Prostate gland (tissue), 2 donors: ENCODE measurements around the gene GPX3. TPM values are rescaled to one million over a fixed set of nuclear protein-coding genes. Genes with fewer than 3 reads are reported as not detected.

ENCODE experiments used
- DNase-seq: peaks from one replicate; pipeline ENCODE4 v3.0.0-alpha.2; 2019; ENCODE audit warnings: low spot score
- H3K27ac ChIP-seq, 2 donors: fragments of 200-600 bp; sonication (generic); 2 replicates each; pipeline ENCODE4 v1.5.1; 2017 to 2019
- H3K27me3 ChIP-seq: fragments of 200-600 bp; sonication (generic); replicated peaks from 2 replicates; pipeline ENCODE4 v1.5.1; 2019; ENCODE audit not compliant: insufficient read depth
- H3K36me3 ChIP-seq, 2 donors: fragments of 200-600 bp; sonication (generic); 1 replicate in 1 of 2; 2 replicates in 1 of 2; pipeline versions ENCODE4 v1.5.1 to v1.8.1; 2017 to 2019
- H3K4me1 ChIP-seq: fragments of 200-600 bp; sonication (generic); replicated peaks from 2 replicates; pipeline ENCODE4 v1.5.1; 2019
- H3K4me3 ChIP-seq, 2 donors: fragments of 200-600 bp; sonication (generic); 2 replicates each; pipeline ENCODE4 v1.5.1; 2017 to 2019
- H3K9me3 ChIP-seq: fragments of 200-600 bp; sonication (generic); 2 replicates; pipeline ENCODE4 v1.5.1; 2017
- POLR2A ChIP-seq: fragments of 450-650 bp; IDR thresholded peaks from one replicate; pipeline ENCODE4 v1.6.1; 2016; ENCODE audit warnings: antibody characterized with exemption, mild to moderate bottlenecking
- POLR2AphosphoS5 ChIP-seq: sonication (generic); formaldehyde crosslinking; IDR thresholded peaks from one replicate; pipeline ENCODE4 v1.6.1; 2017; ENCODE audit warnings: antibody characterized with exemption
- WGBS: methylation state at CpG from one replicate; pipeline ENCODE4 v1.1.5; 2018; 5-methylcytosine and 5-hydroxymethylcytosine counted together
- intact Hi-C: fragments of 100-400 bp; cut with DNase I; formaldehyde crosslinking; loops from one replicate; pipeline ENCODE4 v1.14.2; 2022
- total RNA-seq, 2 donors: library from RNA; depleted of rRNA; stranded (reverse); fragments of >200 nt; gene quantifications; one replicate each; pipeline ENCODE4 v1.1.0, GENCODE V29; 2016
- TF ChIP-seq, protein P1 (sequence below), 4 experiments: fragments of 200-600 bp in 2 of 4; fragments of 450-650 bp in 2 of 4; sonication (generic) in 2 of 4; IDR thresholded peaks; 1 replicate in 3 of 4; 2 replicates in 1 of 4; pipeline ENCODE4 v1.5.1; 2016 to 2019; ENCODE audit warnings: antibody characterized with exemption in 4 of 4, mild to moderate bottlenecking in 2 of 4, moderate library complexity in 2 of 4

The GPX3 gene
- total RNA-seq, 2 donors from 2014 or later = 195 to 270 TPM

DNA sequence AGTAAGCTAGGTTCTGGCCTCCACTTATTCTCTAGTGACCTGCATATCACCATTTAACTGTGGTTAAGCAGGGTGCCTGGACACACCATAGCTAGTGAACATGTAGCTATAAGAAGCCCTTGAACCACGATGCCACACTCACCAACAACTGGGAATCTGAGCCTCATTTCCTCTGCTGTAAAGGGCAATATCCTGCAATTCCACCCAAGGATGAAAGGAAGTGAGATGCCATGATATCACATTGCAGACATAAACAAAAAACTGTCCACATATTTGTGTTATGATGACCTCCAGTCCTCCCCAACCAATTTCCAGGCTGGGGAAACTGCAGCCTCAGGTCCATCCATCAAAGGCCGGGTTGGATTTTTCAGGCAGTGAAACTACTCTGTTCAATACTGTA is 50.1 kb downstream of the GPX3 start:
- 79% methylated on average over 2 of the region's 2 CpGs for WGBS
- no peak for DNase-seq
- no peaks in the 10 kb centered on the region for H3K27me3 ChIP-seq
- TF ChIP-seq POLR2A (no peak), POLR2AphosphoS5 (no peak)
- TF ChIP-seq, protein P1, sequence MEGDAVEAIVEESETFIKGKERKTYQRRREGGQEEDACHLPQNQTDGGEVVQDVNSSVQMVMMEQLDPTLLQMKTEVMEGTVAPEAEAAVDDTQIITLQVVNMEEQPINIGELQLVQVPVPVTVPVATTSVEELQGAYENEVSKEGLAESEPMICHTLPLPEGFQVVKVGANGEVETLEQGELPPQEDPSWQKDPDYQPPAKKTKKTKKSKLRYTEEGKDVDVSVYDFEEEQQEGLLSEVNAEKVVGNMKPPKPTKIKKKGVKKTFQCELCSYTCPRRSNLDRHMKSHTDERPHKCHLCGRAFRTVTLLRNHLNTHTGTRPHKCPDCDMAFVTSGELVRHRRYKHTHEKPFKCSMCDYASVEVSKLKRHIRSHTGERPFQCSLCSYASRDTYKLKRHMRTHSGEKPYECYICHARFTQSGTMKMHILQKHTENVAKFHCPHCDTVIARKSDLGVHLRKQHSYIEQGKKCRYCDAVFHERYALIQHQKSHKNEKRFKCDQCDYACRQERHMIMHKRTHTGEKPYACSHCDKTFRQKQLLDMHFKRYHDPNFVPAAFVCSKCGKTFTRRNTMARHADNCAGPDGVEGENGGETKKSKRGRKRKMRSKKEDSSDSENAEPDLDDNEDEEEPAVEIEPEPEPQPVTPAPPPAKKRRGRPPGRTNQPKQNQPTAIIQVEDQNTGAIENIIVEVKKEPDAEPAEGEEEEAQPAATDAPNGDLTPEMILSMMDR (IDR thresholded peaks at IDR 0.05) = no peak
- H3K9me3 ChIP-seq = no peaks in the 10 kb centered on the region
- no peaks in the 10 kb centered on the region for H3K36me3 ChIP-seq
- intact Hi-C loops = no loop called here
- no peaks in the 10 kb centered on the region for H3K4me1 ChIP-seq
- H3K27ac ChIP-seq = no peak overlapping the region
- H3K4me3 ChIP-seq = no peak overlapping the region

DNA sequence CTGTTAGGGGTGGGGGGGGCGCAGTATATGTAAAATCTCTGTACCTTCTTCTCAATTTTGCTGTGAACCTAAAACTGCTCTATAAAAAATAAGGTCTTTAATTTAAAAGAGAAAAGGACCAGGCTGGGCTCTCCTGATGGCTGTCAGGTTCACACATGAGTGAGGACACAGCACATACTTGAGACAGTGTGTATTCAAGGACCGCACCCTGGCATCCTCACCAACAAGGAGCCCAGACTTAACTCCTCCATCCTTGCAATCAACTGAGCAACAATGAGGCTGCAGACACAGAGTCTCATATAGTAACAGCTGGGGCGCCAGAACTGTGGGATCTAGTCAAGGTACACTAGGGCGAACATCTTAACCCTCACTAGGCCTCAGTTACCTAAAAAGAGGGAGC is 50.6 kb downstream of the GPX3 start:
- no peak for TF ChIP-seq POLR2A
- TF ChIP-seq, protein P1 (IDR thresholded peaks at IDR 0.05) = no peak
- no peak for TF ChIP-seq POLR2AphosphoS5
- intact Hi-C loops = no loop called here
- no peaks in the 10 kb centered on the region for H3K36me3 ChIP-seq
- no peaks in the 10 kb centered on the region for H3K9me3 ChIP-seq
- 95% methylated on average over 4 of the region's 4 CpGs for WGBS
- H3K4me3 ChIP-seq = no peak overlapping the region
- H3K27ac ChIP-seq = no peak overlapping the region
- DNase-seq = no peak
- H3K4me1 ChIP-seq = no peaks in the 10 kb centered on the region
- no peaks in the 10 kb centered on the region for H3K27me3 ChIP-seq

DNA sequence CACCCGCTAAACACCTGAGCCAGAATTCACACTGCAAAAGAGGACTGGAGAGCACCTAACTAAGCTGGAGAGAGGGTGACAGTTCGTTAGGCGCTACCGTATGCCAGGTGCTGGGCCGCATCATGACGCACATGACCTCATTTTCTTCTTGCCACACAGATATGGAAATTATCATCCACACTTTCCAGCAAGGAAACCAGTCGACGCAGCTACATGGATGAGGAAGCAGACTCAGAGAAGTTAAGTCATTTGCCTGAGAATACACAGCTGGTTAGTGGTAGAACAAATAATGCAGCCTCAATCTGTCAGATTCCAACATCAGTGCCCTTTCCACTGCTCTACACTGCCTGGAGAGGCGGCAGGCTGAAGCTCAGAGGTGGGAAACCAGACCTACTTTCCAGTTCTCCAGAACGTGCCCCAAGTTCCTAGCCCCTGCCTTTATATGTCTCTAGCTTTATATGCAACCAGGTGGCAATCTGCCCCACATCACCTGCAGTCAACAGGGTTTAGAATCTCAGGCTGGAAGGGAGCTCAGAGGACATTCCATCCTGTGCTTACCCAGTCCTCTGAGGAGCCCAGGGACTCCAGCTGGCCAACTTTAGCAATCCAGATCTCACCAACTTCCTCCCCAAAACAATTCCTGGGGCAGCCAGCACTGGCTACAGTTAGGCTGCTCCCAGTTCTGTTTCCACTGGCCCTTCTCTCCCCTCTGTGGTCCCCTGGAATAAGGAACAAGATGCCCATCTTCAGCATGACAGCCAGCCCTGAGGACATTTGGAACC is 51.6 kb downstream of the GPX3 start:
- intact Hi-C loops = no loop called here
- H3K4me1 ChIP-seq = no peaks in the 10 kb centered on the region
- no peaks in the 10 kb centered on the region for H3K27me3 ChIP-seq
- WGBS = 89% methylated on average over 10 of the region's 10 CpGs
- no peak overlapping the region for H3K27ac ChIP-seq
- H3K9me3 ChIP-seq = no peaks in the 10 kb centered on the region
- no peak overlapping the region for H3K4me3 ChIP-seq
- no peaks in the 10 kb centered on the region for H3K36me3 ChIP-seq
- no peak for DNase-seq
- TF ChIP-seq, protein P1 (IDR thresholded peaks at IDR 0.05) = no peak
- TF ChIP-seq POLR2A (no peak), POLR2AphosphoS5 (no peak)

DNA sequence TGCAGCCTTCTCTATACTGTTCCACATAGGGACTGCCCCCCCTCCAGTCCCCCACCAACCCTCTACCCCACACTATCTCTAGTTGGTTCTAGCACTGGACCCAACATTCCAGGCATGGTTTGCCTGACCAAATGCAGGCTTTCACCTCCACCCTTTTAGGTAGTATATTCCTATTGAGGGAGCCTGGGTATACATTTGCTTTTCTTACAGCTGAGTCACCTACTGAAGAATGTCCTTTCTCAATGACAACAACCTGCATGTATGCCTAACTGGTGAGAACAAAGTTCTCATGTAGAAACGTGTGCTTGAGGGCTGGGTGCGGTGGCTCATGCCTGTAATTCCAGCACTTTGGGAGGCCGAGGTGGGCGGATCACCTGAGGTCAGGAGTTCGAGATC is 52.2 kb downstream of the GPX3 start:
- 90% methylated on average over 5 of the region's 5 CpGs for WGBS
- H3K27me3 ChIP-seq = no peaks in the 10 kb centered on the region
- TF ChIP-seq POLR2A (no peak), POLR2AphosphoS5 (no peak)
- TF ChIP-seq, protein P1 (IDR thresholded peaks at IDR 0.05) = no peak
- intact Hi-C loops = no loop called here
- no peaks in the 10 kb centered on the region for H3K4me1 ChIP-seq
- no peaks in the 10 kb centered on the region for H3K36me3 ChIP-seq
- H3K4me3 ChIP-seq = no peak overlapping the region
- H3K9me3 ChIP-seq = no peaks in the 10 kb centered on the region
- H3K27ac ChIP-seq = no peak overlapping the region
- DNase-seq = no peak

DNA sequence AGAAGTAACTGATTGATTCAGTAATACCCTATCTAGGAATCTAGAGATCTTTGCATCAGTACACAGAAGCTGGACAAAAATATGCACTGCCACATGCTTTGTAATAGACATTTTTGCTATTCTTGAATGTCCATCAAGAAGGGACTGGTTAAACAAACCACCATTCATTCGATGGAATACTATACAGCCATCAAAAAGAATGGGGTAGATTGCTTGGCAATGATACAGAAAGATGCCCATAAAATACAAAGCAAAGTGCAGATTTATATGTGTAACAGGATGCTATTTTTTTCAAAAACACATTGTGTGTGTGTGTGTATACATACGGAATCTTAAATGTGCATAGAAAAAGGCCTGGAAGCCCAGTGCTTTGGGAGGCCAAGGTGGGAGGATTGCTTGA is 52.9 kb downstream of the GPX3 start:
- 95% methylated on average over 2 of the region's 2 CpGs for WGBS
- Histone ChIP-seq H3K36me3 (no peaks in the 10 kb centered on the region), H3K27ac (no peak overlapping the region), H3K27me3 (no peaks in the 10 kb centered on the region), H3K4me3 (no peak overlapping the region), H3K9me3 (no peaks in the 10 kb centered on the region), H3K4me1 (no peaks in the 10 kb centered on the region)
- intact Hi-C loops = no loop called here
- DNase-seq = no peak
- TF ChIP-seq POLR2AphosphoS5 (no peak), POLR2A (no peak)
- TF ChIP-seq, protein P1 (IDR thresholded peaks at IDR 0.05) = no peak
